ENCODE results near the gene APOBEC3A.
"Not testable (repeated sequence)": the region's sequence is repeated elsewhere in the genome, so short reads cannot be mapped to it uniquely, and the experiment has no call there.

The APOBEC3A gene

GRCh38 chr22:38987171-38987895, 29.9 kb downstream of the APOBEC3A start:
- Mint-ChIP-seq H3K27me3 (ENCODE audit: low read depth) (no peaks in the 10 kb centered on the region), H3K36me3 (ENCODE audit: low read depth) (peaks cover 32% of the 10 kb centered on the region), H3K9me3 (peaks cover 13% of the 10 kb centered on the region), H3K4me3 (no peak overlapping the region), H3K4me1 (ENCODE audit: low read depth) (peaks cover 46% of the 10 kb centered on the region), H3K27ac (peak overlapping the region; percentile 67)
- DNase-seq (ENCODE audit: low spot score), result peak; percentile 24

GRCh38 chr22:38989466-38989865, 32.1 kb downstream of the APOBEC3A start:
- Mint-ChIP-seq H3K36me3 (ENCODE audit: low read depth) (peaks cover 21% of the 10 kb centered on the region), H3K4me3 (no peak overlapping the region), H3K4me1 (ENCODE audit: low read depth) (peaks cover 35% of the 10 kb centered on the region)

GRCh38 chr22:38992871-38993371, 35.5 kb downstream of the APOBEC3A start:
- not testable (repeated sequence) for H3K4me3 Mint-ChIP-seq; H3K36me3 Mint-ChIP-seq (ENCODE audit: low read depth); H3K27me3 Mint-ChIP-seq (ENCODE audit: low read depth); H3K27ac Mint-ChIP-seq; DNase-seq (ENCODE audit: low spot score); H3K9me3 Mint-ChIP-seq
- H3K4me1 Mint-ChIP-seq (ENCODE audit: low read depth), result peaks cover 16% of the 10 kb centered on the region

More at GRCh38 chr22:38989466-38989865, 32.1 kb downstream of the APOBEC3A start:
- H3K27me3 Mint-ChIP-seq (ENCODE audit: low read depth), result no peaks in the 10 kb centered on the region
- no peak for DNase-seq (ENCODE audit: low spot score)
- H3K27ac Mint-ChIP-seq, result peak overlapping the region; percentile 76
- peaks cover 2% of the 10 kb centered on the region for H3K9me3 Mint-ChIP-seq

GRCh38 chr22:38996105-38996504, 38.7 kb downstream of the APOBEC3A start:
- Mint-ChIP-seq H3K4me3 (no peak overlapping the region), H3K4me1 (ENCODE audit: low read depth) (no peaks in the 10 kb centered on the region), H3K9me3 (peaks cover 4% of the 10 kb centered on the region), H3K36me3 (ENCODE audit: low read depth) (no peaks in the 10 kb centered on the region), H3K27me3 (ENCODE audit: low read depth) (peaks cover 13% of the 10 kb centered on the region), H3K27ac (no peak overlapping the region)
- no peak for DNase-seq (ENCODE audit: low spot score)

- no peak for DNase-seq (ENCODE audit: low spot score)
- H3K4me1 Mint-ChIP-seq (ENCODE audit: low read depth), result no peaks in the 10 kb centered on the region
- H3K4me3 Mint-ChIP-seq, result no peak overlapping the region
- H3K9me3 Mint-ChIP-seq, result peaks cover 4% of the 10 kb centered on the region
- peaks cover 13% of the 10 kb centered on the region for H3K27me3 Mint-ChIP-seq (ENCODE audit: low read depth)
- H3K36me3 Mint-ChIP-seq (ENCODE audit: low read depth), result no peaks in the 10 kb centered on the region
- no peak overlapping the region for H3K27ac Mint-ChIP-seq
Measured at GRCh38 chr22:38997518-38997917, 40.1 kb downstream of the APOBEC3A start.

GRCh38 chr22:39003165-39003638, 45.8 kb downstream of the APOBEC3A start:
- H3K4me3 Mint-ChIP-seq, result no peak overlapping the region
- peak; percentile 75 for DNase-seq (ENCODE audit: low spot score)
- H3K27ac Mint-ChIP-seq, result peak overlapping the region; percentile 20
- no peaks in the 10 kb centered on the region for H3K36me3 Mint-ChIP-seq (ENCODE audit: low read depth)
- H3K4me1 Mint-ChIP-seq (ENCODE audit: low read depth), result peaks cover 7% of the 10 kb centered on the region
- peaks cover under 1% of the 10 kb centered on the region for H3K9me3 Mint-ChIP-seq
- H3K27me3 Mint-ChIP-seq (ENCODE audit: low read depth), result peaks cover 11% of the 10 kb centered on the region

GRCh38 chr22:39007177-39007576, 49.8 kb downstream of the APOBEC3A start:
- no peaks in the 10 kb centered on the region for H3K36me3 Mint-ChIP-seq (ENCODE audit: low read depth)
- H3K27ac Mint-ChIP-seq, result no peak overlapping the region
- no peak overlapping the region for H3K4me3 Mint-ChIP-seq
- peaks cover 3% of the 10 kb centered on the region for H3K27me3 Mint-ChIP-seq (ENCODE audit: low read depth)
- peaks cover 7% of the 10 kb centered on the region for H3K4me1 Mint-ChIP-seq (ENCODE audit: low read depth)
- H3K9me3 Mint-ChIP-seq, result no peaks in the 10 kb centered on the region
- no peak for DNase-seq (ENCODE audit: low spot score)

GRCh38 chr22:39008271-39008850, 51.0 kb downstream of the APOBEC3A start:
- H3K4me3 Mint-ChIP-seq; H3K9me3 Mint-ChIP-seq; H3K36me3 Mint-ChIP-seq (ENCODE audit: low read depth); DNase-seq (ENCODE audit: low spot score); H3K4me1 Mint-ChIP-seq (ENCODE audit: low read depth); H3K27ac Mint-ChIP-seq; H3K27me3 Mint-ChIP-seq (ENCODE audit: low read depth): not testable (repeated sequence)

GRCh38 chr22:39010946-39011345, 53.5 kb downstream of the APOBEC3A start:
- peaks cover 8% of the 10 kb centered on the region for H3K36me3 Mint-ChIP-seq (ENCODE audit: low read depth)
- peaks cover 9% of the 10 kb centered on the region for H3K4me1 Mint-ChIP-seq (ENCODE audit: low read depth)
- DNase-seq (ENCODE audit: low spot score), result no peak
- H3K27ac Mint-ChIP-seq, result no peak overlapping the region
- no peaks in the 10 kb centered on the region for H3K9me3 Mint-ChIP-seq
- H3K27me3 Mint-ChIP-seq (ENCODE audit: low read depth), result no peaks in the 10 kb centered on the region
- H3K4me3 Mint-ChIP-seq, result no peak overlapping the region
